HFFc6 (cell line): ENCODE results near the gene NEMF. TPM values are rescaled to one million over a fixed set of nuclear protein-coding genes. Genes with fewer than 3 reads are reported as not detected.

Source experiments
- DNase-seq: peaks from one replicate; pipeline ENCODE4 v3.0.0-alpha.2; 2018
- H3K27ac Mint-ChIP-seq: 2 replicates; pipeline ENCODE4 v1.8.0; 2020; ENCODE audit warnings: mild to moderate bottlenecking, mixed read lengths
- H3K27me3 Mint-ChIP-seq: 2 replicates; pipeline ENCODE4 v1.8.0; 2021; ENCODE audit warnings: mild to moderate bottlenecking, moderate library complexity, mixed read lengths; ENCODE audit not compliant: insufficient read depth
- H3K36me3 Mint-ChIP-seq: 2 replicates; pipeline ENCODE4 v1.8.0; 2021; ENCODE audit warnings: low read depth, mixed read lengths
- H3K4me1 Mint-ChIP-seq: 2 replicates; pipeline ENCODE4 v1.8.0; 2020; ENCODE audit warnings: low read depth, mixed read lengths
- H3K4me3 Mint-ChIP-seq: 2 replicates; pipeline ENCODE4 v1.8.0; 2020; ENCODE audit warnings: mild to moderate bottlenecking, moderate library complexity, mixed read lengths
- H3K9me3 Mint-ChIP-seq: 2 replicates; pipeline ENCODE4 v1.8.0; 2020; ENCODE audit warnings: mild to moderate bottlenecking, mixed read lengths
- total RNA-seq, 6 experiments: library from RNA; stranded (reverse); fragmentation: NEBNext Ultra II Directional; extraction: Animal tissue kit (Norgen Biotek cat#: 25700); gene quantifications; 2 replicates in 1 of 6; 3 replicates in 5 of 6; pipeline ENCODE4 v1.2.3, GENCODE V29; 2021
- TF ChIP-seq, protein P1 (sequence below): fragments of 200-600 bp; sonication (generic); IDR thresholded peaks from 2 replicates; pipeline ENCODE4 v1.5.0; 2021; ENCODE audit warnings: antibody characterized with exemption, mild to moderate bottlenecking

NEMF gene
- total RNA-seq, 6 experiments from 2014 or later: 55.5 to 69.7 (median 56.9) TPM

DNA sequence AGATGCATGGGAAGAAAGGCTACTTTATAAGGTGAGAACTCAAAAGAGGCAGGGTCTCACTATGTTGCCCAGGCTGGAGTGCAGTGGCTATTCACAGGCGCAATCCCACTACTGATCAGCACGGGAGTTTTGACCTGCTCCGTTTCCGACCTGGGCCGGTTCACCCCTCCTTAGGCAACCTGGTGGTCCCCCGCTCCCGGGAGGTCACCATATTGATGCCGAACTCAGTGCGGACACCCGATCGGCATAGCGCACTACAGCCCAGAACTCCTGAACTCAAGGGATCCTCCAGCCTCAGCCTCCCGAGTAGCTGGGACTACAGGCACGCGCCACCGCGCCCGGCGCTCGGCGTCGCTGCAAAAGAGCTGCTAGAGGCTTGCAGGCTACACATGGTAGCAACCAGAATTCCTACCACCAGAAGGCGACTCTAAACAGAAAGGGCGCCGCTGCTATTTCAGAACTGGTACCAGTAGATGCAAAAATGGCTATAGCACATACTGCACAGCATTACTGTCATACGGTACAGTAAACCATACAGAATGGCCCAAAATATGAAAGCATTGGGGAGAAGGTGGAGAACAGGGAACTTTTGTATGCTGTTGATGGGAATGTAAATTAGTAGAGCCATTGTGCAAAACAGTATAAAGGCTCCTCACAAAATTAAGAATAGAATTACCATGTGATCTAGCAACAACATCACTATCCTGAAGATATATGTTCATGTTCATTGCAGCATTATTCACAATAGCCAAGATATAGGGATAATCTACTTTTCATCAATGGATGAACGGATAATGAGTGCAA, 1.2 kb upstream of the NEMF start:
- H3K36me3 Mint-ChIP-seq: peaks cover 9% of the 10 kb centered on the region; the same call in 1 of the 2 replicates
- peaks cover 37% of the 10 kb centered on the region for H3K4me1 Mint-ChIP-seq
- TF ChIP-seq, protein P1, sequence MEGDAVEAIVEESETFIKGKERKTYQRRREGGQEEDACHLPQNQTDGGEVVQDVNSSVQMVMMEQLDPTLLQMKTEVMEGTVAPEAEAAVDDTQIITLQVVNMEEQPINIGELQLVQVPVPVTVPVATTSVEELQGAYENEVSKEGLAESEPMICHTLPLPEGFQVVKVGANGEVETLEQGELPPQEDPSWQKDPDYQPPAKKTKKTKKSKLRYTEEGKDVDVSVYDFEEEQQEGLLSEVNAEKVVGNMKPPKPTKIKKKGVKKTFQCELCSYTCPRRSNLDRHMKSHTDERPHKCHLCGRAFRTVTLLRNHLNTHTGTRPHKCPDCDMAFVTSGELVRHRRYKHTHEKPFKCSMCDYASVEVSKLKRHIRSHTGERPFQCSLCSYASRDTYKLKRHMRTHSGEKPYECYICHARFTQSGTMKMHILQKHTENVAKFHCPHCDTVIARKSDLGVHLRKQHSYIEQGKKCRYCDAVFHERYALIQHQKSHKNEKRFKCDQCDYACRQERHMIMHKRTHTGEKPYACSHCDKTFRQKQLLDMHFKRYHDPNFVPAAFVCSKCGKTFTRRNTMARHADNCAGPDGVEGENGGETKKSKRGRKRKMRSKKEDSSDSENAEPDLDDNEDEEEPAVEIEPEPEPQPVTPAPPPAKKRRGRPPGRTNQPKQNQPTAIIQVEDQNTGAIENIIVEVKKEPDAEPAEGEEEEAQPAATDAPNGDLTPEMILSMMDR: peak; percentile 84
- peak overlapping the region; percentile 98; the same call in 1 of the 2 replicates for H3K27ac Mint-ChIP-seq
- peaks cover 4% of the 10 kb centered on the region; the same call in 1 of the 2 replicates for H3K27me3 Mint-ChIP-seq
- H3K9me3 Mint-ChIP-seq: no peaks in the 10 kb centered on the region
- peak; percentile 83 for DNase-seq
- H3K4me3 Mint-ChIP-seq: peak overlapping the region; percentile 98

- peak overlapping the region; percentile 98 for H3K4me3 Mint-ChIP-seq
- H3K36me3 Mint-ChIP-seq: peaks cover 9% of the 10 kb centered on the region; the same call in 1 of the 2 replicates
- H3K27ac Mint-ChIP-seq: peak overlapping the region; percentile 98
- H3K4me1 Mint-ChIP-seq: peaks cover 31% of the 10 kb centered on the region
- DNase-seq: no peak
- TF ChIP-seq, protein P1: peak; percentile 41
- no peaks in the 10 kb centered on the region for H3K9me3 Mint-ChIP-seq
- peaks cover 4% of the 10 kb centered on the region; the same call in 1 of the 2 replicates for H3K27me3 Mint-ChIP-seq
Measured at GRCh38 chr14:49853158-49853477, 530 bp upstream of the NEMF start.

- peaks cover 24% of the 10 kb centered on the region for H3K4me1 Mint-ChIP-seq
- H3K4me3 Mint-ChIP-seq: peak overlapping the region; percentile 98
- peak overlapping the region; percentile 98 for H3K27ac Mint-ChIP-seq
- no peaks in the 10 kb centered on the region for H3K9me3 Mint-ChIP-seq
- TF ChIP-seq, protein P1: no peak
- H3K27me3 Mint-ChIP-seq: peaks cover 4% of the 10 kb centered on the region; the same call in 1 of the 2 replicates
- H3K36me3 Mint-ChIP-seq: peaks cover 9% of the 10 kb centered on the region; the same call in 1 of the 2 replicates
- no peak for DNase-seq
Measured at GRCh38 chr14:49851813-49852212, 775 bp downstream of the NEMF start.

DNA sequence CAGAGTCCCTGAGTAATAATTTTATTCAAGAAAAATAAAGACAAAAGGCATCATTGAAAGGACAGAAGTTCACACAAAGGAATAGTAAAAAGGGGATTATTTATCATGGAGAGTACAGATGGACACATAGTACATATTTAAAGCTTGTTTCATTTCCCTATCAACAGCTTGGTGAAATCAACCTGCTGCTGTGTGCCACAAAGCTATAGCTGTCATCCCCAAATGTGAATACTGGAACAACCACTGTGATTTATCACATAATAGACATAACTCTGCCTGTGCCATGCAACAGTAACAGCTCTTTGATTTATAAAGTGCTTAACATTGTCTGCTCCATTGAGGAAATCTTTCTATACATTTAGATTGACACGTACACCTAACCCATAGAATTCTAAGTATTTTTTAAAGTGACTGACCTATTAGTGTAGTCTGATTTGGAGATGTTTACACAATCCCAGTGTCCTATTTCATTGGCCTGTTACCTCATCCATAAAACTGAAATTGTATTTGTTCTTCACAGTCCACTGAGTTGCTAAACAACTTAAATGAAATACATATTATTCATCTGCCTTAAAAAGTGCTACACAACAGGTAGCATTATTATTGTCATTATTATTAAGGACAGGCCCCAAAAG, 3.3 kb downstream of the NEMF start:
- peaks cover 24% of the 10 kb centered on the region for H3K4me1 Mint-ChIP-seq
- no peaks in the 10 kb centered on the region for H3K9me3 Mint-ChIP-seq
- TF ChIP-seq, protein P1: no peak
- no peak overlapping the region for H3K4me3 Mint-ChIP-seq
- DNase-seq: no peak
- no peak overlapping the region; the same call in 1 of the 2 replicates for H3K27ac Mint-ChIP-seq
- peaks cover 18% of the 10 kb centered on the region for H3K36me3 Mint-ChIP-seq
- peaks cover 5% of the 10 kb centered on the region; the same call in 1 of the 2 replicates for H3K27me3 Mint-ChIP-seq

GRCh38 chr14:49828640-49829039, 23.9 kb downstream of the NEMF start:
- Mint-ChIP-seq H3K9me3 (no peaks in the 10 kb centered on the region), H3K27ac (no peak overlapping the region), H3K27me3 (no peaks in the 10 kb centered on the region), H3K36me3 (peaks cover 45% of the 10 kb centered on the region), H3K4me1 (no peaks in the 10 kb centered on the region), H3K4me3 (no peak overlapping the region)
- DNase-seq: no peak
- TF ChIP-seq, protein P1: no peak
